Naive thymus-derived CD4-positive, alpha-beta T cell (primary cell): ENCODE results near the gene PTPRG. TPM values are rescaled to one million over a fixed set of nuclear protein-coding genes. Genes with fewer than 3 reads are reported as not detected.

ENCODE experiments used
- ATAC-seq: fragments of 150-1000 bp; cut with Tn5 transposase; 2 replicates; pipeline ENCODE4 v1.10.0; 2021; ENCODE audit warnings: mild to moderate bottlenecking, moderate library complexity
- CTCF ChIA-PET: fragments of 350-600 bp; sonication (Branson Sonifier 250); formaldehyde crosslinking; loops from one replicate; lab custom pipeline; 2021; ENCODE audit warnings: antibody characterized with exemption; lab: Charles Lee
- POLR2A ChIA-PET: fragments of 350-600 bp; sonication (Branson Sonifier 250); formaldehyde crosslinking; loops from one replicate; lab custom pipeline; 2021; ENCODE audit warnings: antibody characterized with exemption, inconsistent platforms; lab: Charles Lee
- DNase-seq, 9 donors: peaks; one replicate each; pipeline versions ENCODE4 v3.0.0 to v3.0.0-alpha.2; 2020 to 2022; ENCODE audit warnings: mixed read lengths in 1 of 9
- H3K27ac ChIP-seq: one replicate; pipeline ENCODE4 v1.7.0; 2013; ENCODE audit warnings: mild to moderate bottlenecking, low read depth, low read length, moderate library complexity
- H3K27me3 ChIP-seq, 2 donors: one replicate each; pipeline ENCODE4 v1.7.0; 2013; ENCODE audit warnings: low read length in 2 of 2, mild to moderate bottlenecking in 2 of 2, moderate library complexity in 2 of 2; ENCODE audit not compliant: control insufficient read depth in 2 of 2, insufficient read depth in 2 of 2
- H3K36me3 ChIP-seq, 3 experiments: 1 replicate in 2 of 3; 2 replicates in 1 of 3; pipeline ENCODE4 v1.7.0; 2013; ENCODE audit warnings: low read length in 3 of 3, mild to moderate bottlenecking in 3 of 3, moderate library complexity in 1 of 3; ENCODE audit not compliant: insufficient read depth in 3 of 3, control insufficient read depth in 2 of 3
- H3K4me1 ChIP-seq, 2 donors: one replicate each; pipeline ENCODE4 v1.7.0; 2013; ENCODE audit warnings: low read length in 2 of 2, mild to moderate bottlenecking in 2 of 2, moderate library complexity in 1 of 2; ENCODE audit not compliant: control insufficient read depth in 2 of 2, insufficient read depth in 2 of 2
- H3K4me3 ChIP-seq: 2 replicates; pipeline ENCODE4 v1.7.0; 2013; ENCODE audit warnings: mild to moderate bottlenecking, low read length
- H3K9me3 ChIP-seq, 3 experiments: 1 replicate in 2 of 3; 2 replicates in 1 of 3; pipeline ENCODE4 v1.7.0; 2013; ENCODE audit warnings: low read length in 3 of 3; ENCODE audit not compliant: control insufficient read depth in 2 of 3
- H3K27ac Mint-ChIP-seq, 9 donors: one replicate each; pipeline ENCODE4 v1.8.0; 2020 to 2022; ENCODE audit warnings: mixed read lengths in 9 of 9, mild to moderate bottlenecking in 8 of 9, moderate library complexity in 5 of 9, inconsistent platforms in 2 of 9
- H3K27me3 Mint-ChIP-seq, 5 donors: one replicate each; pipeline ENCODE4 v1.8.0; 2021 to 2022; ENCODE audit warnings: mixed read lengths in 5 of 5, mild to moderate bottlenecking in 1 of 5
- H3K36me3 Mint-ChIP-seq, 5 donors: one replicate each; pipeline ENCODE4 v1.8.0; 2020 to 2022; ENCODE audit warnings: mixed read lengths in 5 of 5, mild to moderate bottlenecking in 3 of 5, inconsistent platforms in 1 of 5
- H3K4me1 Mint-ChIP-seq, 7 donors: one replicate each; pipeline ENCODE4 v1.8.0; 2020 to 2022; ENCODE audit warnings: mixed read lengths in 7 of 7, mild to moderate bottlenecking in 3 of 7, inconsistent platforms in 1 of 7
- H3K4me3 Mint-ChIP-seq, 10 donors: one replicate each; pipeline ENCODE4 v1.8.0; 2020 to 2022; ENCODE audit warnings: mild to moderate bottlenecking in 10 of 10, mixed read lengths in 10 of 10, moderate library complexity in 6 of 10, inconsistent platforms in 2 of 10
- H3K9me3 Mint-ChIP-seq, 11 donors: one replicate each; pipeline ENCODE4 v1.8.0; 2020 to 2022; ENCODE audit warnings: mixed read lengths in 11 of 11, mild to moderate bottlenecking in 4 of 11, inconsistent platforms in 1 of 11, moderate library complexity in 1 of 11
- intact Hi-C, 2 donors: fragments of 100-400 bp; cut with micrococcal nuclease; formaldehyde crosslinking; loops; one replicate each; pipeline ENCODE4 v1.15.1; 2023
- polyA plus RNA-seq, 2 donors: library from polyadenylated mRNA; unstranded; fragments of 300-500 nt; fragmentation: Illumina TruSeq; gene quantifications; one replicate each; pipeline ENCODE4 v1.2.3, GENCODE V29; 2021
- total RNA-seq, 6 experiments: library from RNA in 5 of 6; stranded (reverse) in 5 of 6; gene quantifications; 1 replicate in 5 of 6; 2 replicates in 1 of 6; pipeline ENCODE4 v1.2.3 and lab custom pipeline; 2021 to 2026

PTPRG gene
- total and polyA plus RNA-seq, 7 experiments from 2014 or later: 0.17 to 1.7 TPM; not detected in 5

- Mint-ChIP-seq H3K27me3 (peaks cover 2 to 20% (median 13%) of the 10 kb centered on the region in 5 donors), H3K9me3 (no peaks in the 10 kb centered on the region), H3K27ac (no peak overlapping the region), H3K4me1 (peaks cover 0 to 2% (median 0%) of the 10 kb centered on the region in 7 donors), H3K4me3 (no peak overlapping the region), H3K36me3 (no peaks in the 10 kb centered on the region)
- ATAC-seq (no peak), DNase-seq (no peak)
- no peak overlapping the region for H3K27ac ChIP-seq
- intact Hi-C loops: no loop called here
- no peak overlapping the region for H3K4me3 ChIP-seq
- H3K4me1 ChIP-seq: no peaks in the 10 kb centered on the region
- CTCF ChIA-PET: no interaction called here
- no peaks in the 10 kb centered on the region for H3K9me3 ChIP-seq
- H3K36me3 ChIP-seq: no peaks in the 10 kb centered on the region
- no peaks in the 10 kb centered on the region for H3K27me3 ChIP-seq
- POLR2A ChIA-PET: no interaction called here
Observed at GRCh38 chr3:62242831-62243509, 681.6 kb downstream of the PTPRG start.

- no peaks in the 10 kb centered on the region for H3K9me3 Mint-ChIP-seq
- no peak overlapping the region for H3K27ac Mint-ChIP-seq
- POLR2A ChIA-PET: no interaction called here
- H3K27me3 Mint-ChIP-seq: peaks cover 2 to 21% (median 13%) of the 10 kb centered on the region in 5 donors
- no peak overlapping the region for H3K4me3 Mint-ChIP-seq
- H3K36me3 Mint-ChIP-seq: no peaks in the 10 kb centered on the region
- CTCF ChIA-PET: no interaction called here
- no peaks in the 10 kb centered on the region for H3K4me1 ChIP-seq
- H3K27me3 ChIP-seq: no peaks in the 10 kb centered on the region
- intact Hi-C loops: no loop called here
- H3K36me3 ChIP-seq: no peaks in the 10 kb centered on the region
- H3K27ac ChIP-seq: no peak overlapping the region
- H3K9me3 ChIP-seq: no peaks in the 10 kb centered on the region
- H3K4me3 ChIP-seq: no peak overlapping the region
- no peaks in the 10 kb centered on the region for H3K4me1 Mint-ChIP-seq
- ATAC-seq (no peak), DNase-seq (no peak)
Observed at GRCh38 chr3:62246094-62246493, 684.7 kb downstream of the PTPRG start.

- Mint-ChIP-seq H3K4me1 (no peaks in the 10 kb centered on the region), H3K36me3 (no peaks in the 10 kb centered on the region), H3K27me3 (peaks cover 2 to 21% (median 15%) of the 10 kb centered on the region in 5 donors), H3K27ac (no peak overlapping the region), H3K4me3 (no peak overlapping the region), H3K9me3 (no peaks in the 10 kb centered on the region)
- no peak for ATAC-seq
- POLR2A ChIA-PET: no interaction called here
- Histone ChIP-seq H3K9me3 (no peaks in the 10 kb centered on the region), H3K27ac (no peak overlapping the region), H3K4me1 (no peaks in the 10 kb centered on the region), H3K27me3 (no peaks in the 10 kb centered on the region), H3K36me3 (no peaks in the 10 kb centered on the region), H3K4me3 (no peak overlapping the region)
- DNase-seq: no peak
- intact Hi-C loops: no loop called here
- CTCF ChIA-PET: no interaction called here
Observed at GRCh38 chr3:62246985-62247384, 685.6 kb downstream of the PTPRG start.

- H3K4me3 ChIP-seq: no peak overlapping the region
- Mint-ChIP-seq H3K36me3 (no peaks in the 10 kb centered on the region), H3K9me3 (no peaks in the 10 kb centered on the region), H3K4me1 (no peaks in the 10 kb centered on the region), H3K4me3 (no peak overlapping the region), H3K27ac (no peak overlapping the region), H3K27me3 (peaks cover 2 to 22% (median 15%) of the 10 kb centered on the region in 5 donors)
- no peaks in the 10 kb centered on the region for H3K36me3 ChIP-seq
- DNase-seq: no peak
- no peaks in the 10 kb centered on the region for H3K4me1 ChIP-seq
- H3K9me3 ChIP-seq: no peaks in the 10 kb centered on the region
- intact Hi-C loops: no loop called here
- H3K27ac ChIP-seq: no peak overlapping the region
- no peaks in the 10 kb centered on the region for H3K27me3 ChIP-seq
- ATAC-seq: no peak
- CTCF ChIA-PET: no interaction called here
- POLR2A ChIA-PET: no interaction called here
Observed at GRCh38 chr3:62248734-62249483, 687.5 kb downstream of the PTPRG start.

GRCh38 chr3:62249484-62249776, 688.1 kb downstream of the PTPRG start:
- Histone ChIP-seq H3K4me3 (no peak overlapping the region), H3K36me3 (no peaks in the 10 kb centered on the region), H3K4me1 (no peaks in the 10 kb centered on the region), H3K9me3 (no peaks in the 10 kb centered on the region), H3K27me3 (no peaks in the 10 kb centered on the region), H3K27ac (no peak overlapping the region)
- Mint-ChIP-seq H3K36me3 (no peaks in the 10 kb centered on the region), H3K4me3 (no peak overlapping the region), H3K9me3 (no peaks in the 10 kb centered on the region), H3K27ac (no peak overlapping the region), H3K27me3 (peaks cover 2 to 22% (median 15%) of the 10 kb centered on the region in 5 donors), H3K4me1 (no peaks in the 10 kb centered on the region)
- ChIA-PET CTCF (no interaction called here), POLR2A (no interaction called here)
- ATAC-seq (no peak), DNase-seq (no peak)
- intact Hi-C loops: no loop called here

GRCh38 chr3:62249855-62250543, 688.6 kb downstream of the PTPRG start:
- intact Hi-C loops: no loop called here
- no peaks in the 10 kb centered on the region for H3K27me3 ChIP-seq
- H3K9me3 Mint-ChIP-seq: no peaks in the 10 kb centered on the region
- H3K27ac ChIP-seq: no peak overlapping the region
- H3K4me3 ChIP-seq: no peak overlapping the region
- ChIA-PET POLR2A (no interaction called here), CTCF (no interaction called here)
- H3K27ac Mint-ChIP-seq: no peak overlapping the region
- peaks cover 2 to 22% (median 10%) of the 10 kb centered on the region in 5 donors for H3K27me3 Mint-ChIP-seq
- H3K4me1 ChIP-seq: no peaks in the 10 kb centered on the region
- DNase-seq (no peak), ATAC-seq (no peak)
- no peak overlapping the region for H3K4me3 Mint-ChIP-seq
- H3K4me1 Mint-ChIP-seq: no peaks in the 10 kb centered on the region
- no peaks in the 10 kb centered on the region for H3K36me3 ChIP-seq
- H3K36me3 Mint-ChIP-seq: no peaks in the 10 kb centered on the region
- no peaks in the 10 kb centered on the region for H3K9me3 ChIP-seq
